NCI-H2227 (cell line): ENCODE data around the gene MRPL52.
A peak's percentile ranks its signal among the peaks of the same experiment; 100 is the strongest.
"Not testable (repeated sequence)": the region's sequence is repeated elsewhere in the genome, so short reads cannot be mapped to it uniquely, and the experiment has no call there.

ENCODE experiments used
- DNase-seq: peaks from one replicate; lab custom pipeline; 2025; ENCODE audit not compliant: unreplicated experiment; lab: John Stamatoyannopoulos, UW

MRPL52 gene

GRCh38 chr14:22808388-22809209 lies 21.1 kb upstream of the MRPL52 start:
- DNase-seq: no peak

- no peak for DNase-seq
Measured at GRCh38 chr14:22811722-22812121, 18.0 kb upstream of the MRPL52 start.

- no peak for DNase-seq
Measured at GRCh38 chr14:22812744-22813143, 16.9 kb upstream of the MRPL52 start.

- DNase-seq: no peak
Measured at GRCh38 chr14:22813145-22813544, 16.5 kb upstream of the MRPL52 start.

DNA sequence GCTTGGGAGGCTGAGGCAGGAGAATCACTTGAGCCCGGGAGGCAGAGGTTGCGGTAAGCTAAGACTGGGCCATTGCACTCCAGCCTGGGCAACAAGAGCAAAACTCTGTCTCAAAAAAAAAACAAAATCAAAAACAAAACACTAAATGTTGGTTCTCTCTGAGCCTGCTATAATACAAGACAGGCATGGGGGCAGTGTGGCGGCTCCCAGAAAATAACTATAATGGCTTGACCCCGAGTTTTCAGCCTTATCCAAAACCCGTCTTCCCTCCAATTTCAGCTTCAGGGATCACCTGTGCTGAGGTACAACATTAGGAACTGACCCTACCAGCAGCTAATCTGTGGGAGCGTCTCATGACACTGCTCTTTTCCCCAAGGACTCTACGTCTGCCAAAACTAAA lies 15.3 kb upstream of the MRPL52 start:
- DNase-seq: no peak

- peak; percentile 24 for DNase-seq
Measured at GRCh38 chr14:22814941-22815713, 14.6 kb upstream of the MRPL52 start, which contains the start of gene SLC7A7. Gene SLC7A7, minus strand, starts transcription at chr14:22815435. Its CDS starts 2,037 bp downstream, at chr14:22813398.

DNA sequence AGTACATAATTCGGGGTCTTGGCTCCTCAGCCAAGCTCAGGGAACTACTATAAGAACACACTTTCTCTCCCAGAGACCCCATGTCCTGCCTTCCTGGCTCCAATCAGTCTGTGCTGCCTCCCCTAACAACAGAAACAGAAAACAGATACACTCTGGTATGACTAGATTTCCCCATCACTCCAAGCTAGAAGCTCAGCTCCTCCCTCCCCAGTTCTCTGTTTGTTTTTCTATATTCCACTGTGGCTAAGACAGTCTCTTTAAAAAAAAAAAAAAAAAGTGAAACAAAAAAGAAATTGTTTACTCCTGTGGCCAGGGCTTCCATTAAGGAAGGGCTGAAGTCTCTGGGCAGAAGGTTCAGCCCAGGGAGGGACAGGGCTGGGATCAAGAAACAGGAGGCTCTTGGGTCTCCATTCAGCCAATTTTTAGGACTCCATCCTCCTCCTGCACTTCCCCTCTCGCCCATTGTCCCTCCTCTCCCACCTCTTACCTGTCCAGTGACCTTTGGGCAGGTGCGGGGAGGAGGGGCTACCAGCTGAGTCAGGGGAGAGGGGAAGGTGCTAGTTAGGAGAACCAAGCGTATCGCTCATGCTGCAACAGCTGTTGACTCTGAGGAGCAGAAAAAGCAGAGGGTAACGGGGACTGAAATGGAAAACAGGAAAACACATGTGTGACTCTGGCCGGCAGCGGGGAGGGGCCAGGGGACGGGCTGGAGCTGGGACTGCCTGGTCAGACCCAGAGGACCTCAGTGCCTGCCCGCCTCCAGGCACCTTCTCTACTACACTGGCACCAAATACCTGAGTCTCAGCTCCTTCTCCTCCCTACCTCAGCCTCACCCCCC lies 10.3 kb upstream of the MRPL52 start:
- DNase-seq: no peak

GRCh38 chr14:22820731-22821130 lies 9.0 kb upstream of the MRPL52 start:
- no peak for DNase-seq

GRCh38 chr14:22821193-22822015 lies 8.3 kb upstream of the MRPL52 start:
- no peak for DNase-seq

- no peak for DNase-seq
Measured at GRCh38 chr14:22822016-22822570, 7.6 kb upstream of the MRPL52 start.

GRCh38 chr14:22822571-22823098 lies 7.1 kb upstream of the MRPL52 start:
- DNase-seq: peak; percentile 22

- no peak for DNase-seq
Measured at GRCh38 chr14:22824711-22825359, 4.9 kb upstream of the MRPL52 start.

GRCh38 chr14:22829076-22829660 lies 519 bp upstream of the MRPL52 start:
- not testable (repeated sequence) for DNase-seq

- no peak for DNase-seq
Measured at GRCh38 chr14:22830443-22831010, 840 bp downstream of the MRPL52 start.

- DNase-seq: no peak
Measured at GRCh38 chr14:22835505-22835904, 5.8 kb downstream of the MRPL52 start.

- no peak for DNase-seq
Measured at GRCh38 chr14:22836301-22837113, 6.8 kb downstream of the MRPL52 start, which contains the start of gene MMP14. Gene MMP14, plus strand, starts transcription at chr14:22836585. Its CDS starts 233 bp downstream, at chr14:22836818.

DNA sequence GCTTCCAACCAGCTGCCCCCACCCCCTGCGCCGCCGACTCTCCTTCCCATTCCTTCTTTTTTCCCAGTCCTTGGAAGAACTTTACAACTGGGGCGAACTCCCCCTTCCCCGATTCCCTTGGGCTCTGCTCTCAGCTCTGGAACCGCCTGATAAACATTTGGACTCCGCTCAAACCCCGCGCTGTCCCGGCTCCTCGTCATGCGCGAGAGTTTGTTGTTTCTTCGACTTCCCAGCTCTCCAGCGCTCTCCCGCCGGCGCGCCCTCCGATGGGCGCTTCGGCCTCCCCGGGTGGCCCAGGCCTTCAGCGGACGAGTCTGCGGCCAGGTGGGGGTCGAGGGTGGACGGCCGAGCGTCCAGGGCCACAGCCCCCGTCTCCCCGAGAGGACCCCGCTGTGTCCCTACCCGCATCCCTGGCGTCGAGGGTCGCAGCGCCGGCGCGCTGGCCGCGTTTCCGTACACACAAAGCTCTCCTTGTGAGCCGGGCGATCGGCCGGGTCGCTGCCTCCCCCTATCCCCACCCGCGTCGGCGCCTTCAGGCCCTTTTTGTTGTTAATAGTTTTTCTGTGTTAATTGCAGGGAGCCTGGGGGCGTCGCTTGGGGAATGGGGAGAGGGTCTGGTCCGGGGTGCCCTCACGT lies 7.5 kb downstream of the MRPL52 start:
- no peak for DNase-seq
